NCI-H1048 (cell line): ENCODE data around the gene LRRC42.

Experiments used
- DNase-seq: peaks from one replicate; lab custom pipeline; 2025; lab: John Stamatoyannopoulos, UW

The LRRC42 gene

GRCh38 chr1:54004481-54005049 lies 58.4 kb downstream of the LRRC42 start:
- no peak for DNase-seq

- DNase-seq: no peak
These were observed 60.4 kb downstream of the LRRC42 start for GRCh38 chr1:54006508-54006907.

GRCh38 chr1:54007613-54008012 lies 61.5 kb downstream of the LRRC42 start:
- DNase-seq: no peak

- DNase-seq: no peak
These were observed 62.7 kb downstream of the LRRC42 start for GRCh38 chr1:54008876-54009275.

- no peak for DNase-seq
These were observed 63.3 kb downstream of the LRRC42 start for GRCh38 chr1:54009406-54009805.

GRCh38 chr1:54010415-54011117 lies 64.4 kb downstream of the LRRC42 start:
- DNase-seq: no peak

GRCh38 chr1:54011316-54012007 lies 65.3 kb downstream of the LRRC42 start:
- DNase-seq: no peak

GRCh38 chr1:54012008-54012325 lies 65.8 kb downstream of the LRRC42 start:
- no peak for DNase-seq

GRCh38 chr1:54012863-54013262 lies 66.7 kb downstream of the LRRC42 start:
- DNase-seq: no peak

- no peak for DNase-seq
These were observed 67.4 kb downstream of the LRRC42 start for GRCh38 chr1:54013393-54014008.

- no peak for DNase-seq
These were observed 68.0 kb downstream of the LRRC42 start for GRCh38 chr1:54014009-54014629.

- no peak for DNase-seq
These were observed 70.5 kb downstream of the LRRC42 start for GRCh38 chr1:54016343-54017282.
